HG02588 (cell line): Measurements from ENCODE around the gene ZNF438.
"Not testable (repeated sequence)": the region's sequence is repeated elsewhere in the genome, so short reads cannot be mapped to it uniquely, and the experiment has no call there.

ENCODE experiments used
- ATAC-seq: cut with Tn5 transposase; IDR thresholded peaks from one replicate; pipeline ENCODE4 v1.9.1; 2021; ENCODE audit warnings: mild to moderate bottlenecking, moderate library complexity; ENCODE audit not compliant: unreplicated experiment

The ZNF438 gene

DNA sequence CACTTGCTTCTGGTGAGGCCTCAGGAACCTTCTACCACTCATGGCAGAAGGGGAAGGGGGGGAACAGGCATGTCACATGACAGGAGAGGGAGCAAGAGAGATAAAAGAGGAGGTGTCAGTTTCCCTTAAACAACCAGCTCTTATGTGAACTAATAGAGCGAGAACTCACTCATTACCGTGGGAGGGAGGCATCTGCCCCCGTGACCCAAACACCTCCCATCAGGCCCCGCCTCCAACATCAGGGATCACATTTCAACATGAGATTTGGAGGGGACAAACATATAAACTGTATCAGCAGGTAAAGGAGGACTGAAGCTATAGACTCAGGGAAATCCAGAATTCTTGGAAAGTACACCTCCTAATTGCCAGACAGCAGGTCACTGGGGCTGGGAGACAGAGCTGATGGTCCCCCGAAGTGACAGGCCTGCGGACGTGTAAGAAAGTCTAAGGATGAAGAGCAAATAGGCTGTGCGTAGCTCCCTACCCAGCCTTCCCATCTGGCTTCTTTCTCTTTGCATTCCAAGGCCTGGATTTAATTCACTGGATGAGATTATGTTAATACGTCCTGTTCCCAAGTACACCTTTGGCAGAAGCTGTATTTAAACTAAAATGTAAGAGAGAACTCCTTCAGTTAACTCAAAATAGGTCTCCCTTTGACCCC, 215.4 kb downstream of the ZNF438 start:
- ATAC-seq, result no peak

DNA sequence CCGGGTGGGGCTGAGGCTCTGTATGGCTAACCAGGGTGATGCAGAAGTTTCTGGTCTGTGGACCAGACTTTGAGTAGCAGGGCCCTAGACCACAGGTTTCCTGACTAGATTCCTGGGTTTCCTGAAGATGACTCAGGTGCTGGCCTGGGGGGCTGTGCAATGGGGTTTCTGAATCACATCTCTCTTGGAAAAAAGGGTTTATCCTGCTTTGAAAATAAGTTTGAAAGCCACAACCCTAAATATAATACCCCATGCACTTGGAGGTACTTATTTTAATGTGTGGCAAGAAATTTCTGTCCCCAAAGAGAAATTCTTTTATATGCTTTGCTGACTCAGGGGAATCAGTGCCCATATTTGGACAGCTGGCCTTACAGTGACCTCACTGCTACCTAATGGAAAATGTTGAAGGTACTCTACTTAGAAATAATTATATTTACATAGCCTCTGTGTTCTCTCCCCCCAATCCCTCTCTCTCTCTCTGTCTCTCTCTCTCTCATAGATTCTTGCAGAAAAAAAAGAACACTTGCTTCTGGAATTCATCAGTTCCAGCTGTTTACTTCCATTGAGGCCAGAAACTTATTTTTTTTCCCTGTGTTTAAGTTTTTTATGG, 217.7 kb downstream of the ZNF438 start:
- ATAC-seq, result no peak

DNA sequence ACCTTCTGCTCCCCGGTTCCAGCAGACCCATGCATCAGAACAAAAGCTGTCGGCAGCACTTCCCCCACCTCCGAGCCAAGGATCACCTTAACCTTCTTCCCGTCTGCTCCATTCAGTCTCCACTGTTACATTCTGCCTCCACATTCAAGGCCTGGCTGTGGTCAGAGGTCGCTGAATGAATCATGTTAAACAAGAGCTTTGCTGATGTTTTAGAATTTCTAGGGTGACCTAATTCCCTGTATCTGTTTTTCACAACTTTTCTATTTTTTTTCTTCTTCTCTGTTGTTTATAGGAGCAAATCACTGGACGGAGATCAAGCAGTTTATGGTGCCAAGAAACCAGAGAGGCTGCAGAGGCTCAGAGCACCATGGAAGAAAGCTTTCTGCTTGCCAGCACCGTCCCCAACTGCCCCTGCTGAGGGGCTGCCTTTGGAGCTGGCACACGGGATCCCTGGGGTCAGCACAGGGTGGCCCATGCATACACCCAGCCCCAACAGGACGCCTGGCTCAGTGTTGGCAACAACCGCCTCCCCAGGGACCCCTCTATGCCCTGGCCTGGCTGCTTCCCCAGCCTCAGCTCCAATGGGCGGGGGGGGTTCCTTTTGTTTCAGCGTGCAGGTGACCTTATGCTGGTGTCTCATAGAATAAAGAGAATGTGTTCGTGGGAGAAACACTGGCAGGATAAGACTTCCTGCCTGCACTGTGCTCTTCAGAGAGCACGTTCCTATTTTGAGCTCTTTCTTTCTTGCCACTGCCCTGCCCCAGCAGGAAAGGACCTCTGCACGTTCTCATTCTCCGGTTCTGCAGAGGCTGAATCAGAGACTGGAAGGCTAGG, 219.4 kb downstream of the ZNF438 start:
- no peak for ATAC-seq

DNA sequence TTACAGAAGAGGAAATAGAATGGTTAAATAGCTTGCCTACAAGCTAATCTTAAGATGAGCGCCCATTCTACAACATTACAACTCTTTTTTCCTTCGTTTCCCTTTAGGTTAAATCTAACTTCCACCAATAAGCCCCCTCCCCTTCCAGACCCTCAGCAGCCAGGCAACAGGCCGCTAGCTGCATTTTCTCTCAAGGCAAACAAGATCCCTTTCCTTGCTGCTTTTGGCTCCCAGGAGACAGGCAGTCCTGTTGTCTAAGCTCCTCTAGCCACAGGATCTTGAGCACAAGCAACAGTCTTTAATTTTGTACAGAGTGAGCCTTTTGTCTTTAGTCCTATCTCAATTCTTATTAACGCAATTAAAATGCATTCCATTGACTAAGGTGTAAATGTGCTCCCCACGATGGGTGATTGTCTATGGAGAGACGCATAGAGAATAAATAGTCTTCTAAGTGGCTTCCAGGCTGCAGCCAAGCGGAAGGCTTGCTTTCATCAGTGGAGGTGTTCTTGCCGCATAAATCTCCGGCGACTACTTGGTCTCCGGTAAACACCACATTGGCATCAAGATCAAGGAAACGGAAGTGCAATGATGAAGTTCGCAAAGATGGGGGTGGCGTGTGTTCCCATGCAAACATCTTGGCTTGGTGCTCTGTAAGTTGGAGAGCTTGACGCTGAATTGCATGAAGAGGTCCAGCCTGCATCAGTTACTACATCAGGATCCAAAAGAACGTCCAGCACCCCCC, 220.2 kb downstream of the ZNF438 start:
- no peak for ATAC-seq

DNA sequence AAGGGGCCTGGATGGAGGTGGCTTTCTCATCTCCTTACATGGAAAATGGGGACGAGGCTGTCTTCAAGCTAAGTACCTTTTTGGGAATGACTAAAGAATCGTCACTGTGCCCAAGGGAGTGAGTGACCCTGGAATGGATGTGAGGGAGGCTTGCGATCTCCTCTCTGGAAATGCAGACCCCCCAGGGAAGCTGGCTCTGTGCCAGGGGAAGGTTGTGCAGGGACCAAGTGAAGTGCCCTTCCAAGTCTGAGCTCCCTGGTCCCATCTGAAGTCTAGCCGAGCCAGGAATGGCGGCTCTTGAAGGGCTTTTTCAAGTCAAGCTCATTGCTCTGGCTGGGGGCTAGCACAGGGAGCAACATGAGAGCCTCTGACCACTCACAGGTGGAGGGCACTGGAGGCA, 221.2 kb downstream of the ZNF438 start:
- no peak for ATAC-seq

DNA sequence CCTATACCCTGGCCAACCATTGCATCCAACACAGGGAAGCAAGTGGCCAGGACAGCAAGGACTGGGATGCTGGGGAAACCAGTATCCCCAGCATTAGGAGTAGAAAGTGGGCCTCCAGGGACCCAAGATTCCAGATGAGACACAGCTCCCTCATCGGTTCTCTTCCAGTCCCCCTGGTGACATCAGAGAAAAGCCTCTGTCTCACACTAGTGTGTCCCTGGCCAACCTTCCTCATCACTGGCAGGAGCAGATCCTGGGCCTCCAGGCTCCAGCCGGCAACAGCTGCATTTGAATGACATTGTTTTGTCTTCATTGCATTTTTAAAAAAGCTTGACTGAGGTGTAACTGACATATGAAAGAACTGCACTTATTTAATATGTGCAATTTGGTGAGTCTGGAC, 224.8 kb downstream of the ZNF438 start:
- ATAC-seq, result no peak

DNA sequence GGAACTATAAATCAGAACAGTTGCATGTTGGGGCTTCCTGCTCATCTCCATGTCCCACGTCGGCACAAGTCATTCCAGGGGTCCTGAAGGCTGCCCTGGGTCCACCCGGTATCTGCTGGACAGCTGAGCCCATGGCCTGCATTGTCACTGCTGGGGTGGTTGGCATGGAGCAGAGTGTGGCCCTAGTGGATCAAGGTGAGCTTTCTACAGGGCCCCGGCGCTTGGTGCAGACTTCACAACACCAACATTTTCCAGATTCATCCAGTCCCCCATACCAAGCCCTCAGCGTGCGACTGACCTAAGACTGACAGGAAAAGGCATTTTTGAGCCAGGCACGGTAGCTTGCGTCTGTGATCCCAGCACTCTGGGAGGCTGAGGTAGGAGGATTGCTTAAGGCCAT, 226.6 kb downstream of the ZNF438 start:
- ATAC-seq, result no peak

DNA sequence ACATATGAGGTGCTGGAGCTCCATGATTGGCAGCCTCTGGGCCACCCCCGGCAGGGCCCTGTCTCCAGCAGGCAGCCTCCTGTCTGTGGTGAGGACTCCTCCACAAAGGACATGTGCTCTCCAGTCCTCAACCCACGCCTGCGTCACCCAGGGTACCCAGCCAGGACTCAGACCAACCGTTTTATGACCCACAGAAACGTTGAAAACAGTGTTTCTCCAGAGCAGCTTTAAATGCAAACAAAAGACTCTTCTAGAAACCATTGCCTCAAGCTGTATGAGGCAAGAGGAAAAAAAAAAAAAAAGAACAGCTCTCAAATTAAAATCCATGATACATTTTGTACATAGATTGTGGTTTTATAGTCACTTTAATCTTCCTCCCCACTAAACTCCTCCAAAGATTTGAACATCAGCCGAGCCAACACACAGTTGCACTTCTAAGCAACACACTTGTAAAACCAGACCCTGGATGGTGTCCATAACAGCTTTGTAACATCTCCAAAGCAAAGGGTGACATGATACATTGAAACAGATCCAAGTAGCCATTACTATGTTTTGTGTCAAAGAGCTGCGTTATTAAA, 227.1 kb downstream of the ZNF438 start:
- no peak for ATAC-seq

DNA sequence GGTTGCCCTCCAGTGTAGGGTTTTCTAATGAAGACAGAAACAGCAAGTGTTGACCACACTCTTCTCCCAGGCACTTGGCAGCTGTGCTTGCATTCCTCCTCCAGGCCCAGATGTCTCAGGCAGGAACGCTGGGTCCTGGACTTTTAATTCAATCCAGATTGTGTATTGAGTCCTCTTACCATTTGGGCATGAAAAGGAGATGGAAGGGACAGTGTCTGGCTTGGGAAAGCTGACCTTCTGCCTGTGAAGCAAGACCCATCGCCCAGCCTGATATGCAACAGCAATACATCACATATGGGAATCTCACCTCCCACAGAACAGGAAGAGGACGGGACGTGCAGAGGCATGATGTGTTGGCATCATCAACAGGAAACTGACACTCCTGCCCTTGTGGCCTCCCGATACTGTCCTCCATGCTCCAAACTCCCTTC, 227.8 kb downstream of the ZNF438 start:
- ATAC-seq, result no peak

DNA sequence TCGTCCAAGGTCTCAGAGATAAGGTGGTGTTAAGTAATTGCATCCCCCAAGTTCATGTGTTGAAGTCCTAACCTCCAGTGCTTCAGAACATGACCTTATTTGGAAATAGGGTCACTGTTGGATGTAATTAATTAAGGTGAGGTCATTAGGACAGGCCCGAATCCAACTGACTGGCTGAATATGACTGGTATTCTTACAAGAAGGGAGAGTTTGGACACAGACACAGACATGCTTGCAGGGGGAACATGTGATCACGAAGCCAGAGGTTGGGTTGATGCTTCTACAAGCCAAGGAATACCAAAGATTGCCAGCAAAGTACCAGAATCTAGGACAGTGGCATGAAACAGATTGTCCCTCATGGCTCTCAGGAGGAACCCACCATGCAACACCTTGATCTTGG, 228.6 kb downstream of the ZNF438 start:
- ATAC-seq, result no peak

DNA sequence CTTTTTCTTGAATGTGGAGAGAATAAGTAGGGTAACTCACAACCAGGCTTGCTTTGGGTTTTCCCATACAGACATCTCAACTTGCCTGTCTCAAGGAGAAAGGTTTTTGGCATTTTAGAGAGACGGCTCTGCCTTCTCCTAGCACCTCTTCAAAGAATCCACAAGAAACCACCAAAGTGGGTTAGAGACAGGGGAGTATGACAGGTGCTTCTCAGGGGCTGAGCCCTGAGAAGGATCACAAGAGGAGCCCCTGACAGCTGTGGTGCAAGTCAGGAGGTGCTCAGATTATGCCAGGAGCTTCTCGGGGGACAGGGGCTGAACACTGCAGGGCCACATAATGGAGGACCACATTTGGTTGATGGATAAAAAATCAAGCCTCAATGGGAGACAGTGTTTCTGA, 231.3 kb downstream of the ZNF438 start:
- ATAC-seq, result no peak

DNA sequence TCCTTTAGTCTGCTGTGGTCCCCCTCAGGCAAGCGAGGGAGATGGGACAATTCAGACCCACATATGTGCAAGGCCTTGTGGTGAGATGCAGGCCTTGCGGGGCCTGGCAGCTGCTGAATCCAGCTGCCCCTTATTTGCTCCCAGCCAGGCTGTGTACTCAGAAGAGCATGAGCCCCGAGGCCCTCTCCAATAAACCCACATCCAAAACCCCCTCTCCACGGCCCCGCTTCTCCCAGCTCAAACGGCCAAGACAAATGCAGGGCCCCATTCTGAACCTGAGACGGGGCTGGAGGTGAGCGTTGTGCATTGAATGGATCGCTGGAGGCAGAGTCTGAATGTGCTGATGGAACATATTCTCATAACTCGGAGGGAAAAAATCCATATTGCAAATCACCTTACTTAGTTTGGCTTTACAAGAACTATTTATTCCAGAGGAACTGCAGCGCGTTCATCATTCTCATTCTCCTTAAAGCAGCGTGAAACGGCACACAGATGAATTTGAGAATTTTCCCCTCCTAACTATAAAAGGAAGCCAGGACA, 232.9 kb downstream of the ZNF438 start:
- no peak for ATAC-seq

DNA sequence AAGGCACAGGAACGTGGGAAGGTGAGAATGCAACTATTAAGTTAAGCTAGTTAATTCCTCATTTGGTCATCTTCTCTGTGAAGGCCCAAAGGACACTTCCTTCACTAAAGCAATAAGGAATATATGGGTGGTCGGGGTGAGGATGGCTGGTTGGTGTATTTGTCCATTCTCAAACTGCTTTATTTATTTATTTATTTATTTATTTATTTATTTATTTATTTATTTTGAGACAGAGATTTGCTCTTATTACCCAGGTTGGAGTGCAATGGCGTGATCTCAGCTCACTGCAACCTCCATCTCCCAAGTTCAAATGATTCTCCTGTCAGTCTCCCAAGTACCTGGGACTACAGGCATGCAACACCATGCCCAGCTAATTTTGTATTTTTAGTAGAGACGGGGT, 236.6 kb downstream of the ZNF438 start:
- not testable (repeated sequence) for ATAC-seq
